Measurements from ENCODE around the gene TSC22D2.

The TSC22D2 gene

DNA sequence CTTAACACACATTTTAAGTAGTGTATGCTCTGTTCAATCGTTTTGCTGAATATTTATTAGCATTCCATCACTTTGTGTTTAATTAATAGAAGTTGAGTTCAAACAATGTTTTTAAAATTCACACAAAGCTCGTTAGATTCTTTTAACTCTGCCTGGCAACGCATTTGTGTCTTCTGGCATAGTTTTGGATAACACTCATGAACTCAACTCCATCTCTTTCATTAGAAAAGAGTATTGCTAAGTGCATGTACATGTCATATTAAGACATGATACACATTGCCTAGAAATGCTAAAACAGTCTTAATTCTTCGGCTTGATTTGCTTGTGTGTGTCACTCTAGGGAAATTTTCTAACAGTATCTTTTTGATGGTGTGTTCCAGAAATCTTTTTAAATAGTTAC lies 15.7 kb downstream of the TSC22D2 start:
- WGBS, 2 experiments = 82 to 98% methylated on average over 3 to 4 of the region's 4 CpGs

DNA sequence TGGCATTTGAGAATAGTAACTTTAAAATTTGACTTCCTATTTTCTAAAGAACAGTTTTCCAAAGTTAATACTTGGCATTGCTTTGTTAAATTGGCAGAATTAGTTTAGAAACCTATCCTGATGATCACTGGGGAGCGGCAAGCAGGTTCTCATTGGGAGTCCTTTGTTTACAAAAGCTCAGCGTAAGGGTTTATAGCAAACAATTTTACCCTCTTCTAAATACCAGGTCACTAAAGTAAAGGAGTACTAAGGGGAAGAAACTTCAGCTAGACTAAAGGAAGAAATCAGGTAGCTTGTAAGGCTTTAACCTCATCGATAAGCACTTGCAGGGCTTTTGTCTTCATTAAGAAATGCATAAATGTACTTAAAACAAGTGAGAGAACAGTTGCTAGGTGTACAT lies 18.2 kb downstream of the TSC22D2 start:
- H3K36me3 ChIP-seq (ENCODE audit: control insufficient read depth, insufficient read depth, low read length) = no peaks in the 10 kb centered on the region
- H3K27me3 ChIP-seq (ENCODE audit: control insufficient read depth, insufficient read depth, low read length, poor library complexity, severe bottlenecking) = no peaks in the 10 kb centered on the region
- no peaks in the 10 kb centered on the region for H3K4me1 ChIP-seq (ENCODE audit: control insufficient read depth, insufficient read depth, low read length)
- H3K4me3 ChIP-seq (ENCODE audit: insufficient read depth, low read depth, low read length) = no peak overlapping the region
- 81 to 86% methylated on average over 3 of the region's 3 CpGs for WGBS, 2 experiments
- no peaks in the 10 kb centered on the region for H3K9me3 ChIP-seq (ENCODE audit: control insufficient read depth, low read length)
- H3K27ac ChIP-seq (ENCODE audit: insufficient read depth, low read depth, low read length, poor library complexity, severe bottlenecking) = no peak overlapping the region

More for the DNA sequence above, 15.7 kb downstream of the TSC22D2 start:
- Histone ChIP-seq H3K36me3 (ENCODE audit: control insufficient read depth, insufficient read depth, low read length) (no peaks in the 10 kb centered on the region), H3K4me1 (ENCODE audit: control insufficient read depth, insufficient read depth, low read length) (no peaks in the 10 kb centered on the region), H3K4me3 (ENCODE audit: insufficient read depth, low read depth, low read length) (no peak overlapping the region), H3K9me3 (ENCODE audit: control insufficient read depth, low read length) (no peaks in the 10 kb centered on the region), H3K27me3 (ENCODE audit: control insufficient read depth, insufficient read depth, low read length, poor library complexity, severe bottlenecking) (no peaks in the 10 kb centered on the region), H3K27ac (ENCODE audit: insufficient read depth, low read depth, low read length, poor library complexity, severe bottlenecking) (no peak overlapping the region)

DNA sequence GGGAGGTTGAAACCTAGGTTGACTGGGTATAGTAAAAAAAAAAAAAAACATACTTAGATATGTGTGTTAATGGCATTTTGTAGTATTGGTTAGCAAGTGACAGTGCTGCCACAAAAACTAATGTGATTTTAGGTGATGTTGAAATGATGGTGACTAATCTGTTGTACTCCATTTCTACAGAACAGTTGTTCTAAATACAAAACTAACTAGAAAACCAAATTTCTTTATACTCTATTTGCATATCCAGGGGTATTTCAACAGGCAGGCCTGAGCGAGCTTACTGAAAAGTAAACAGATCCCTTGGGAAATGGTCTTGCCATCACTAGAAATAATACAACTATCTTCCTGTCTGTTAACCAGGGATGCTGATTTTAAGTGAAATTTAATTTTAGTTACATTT lies 20.5 kb downstream of the TSC22D2 start:
- Histone ChIP-seq H3K27me3 (ENCODE audit: control insufficient read depth, insufficient read depth, low read length, poor library complexity, severe bottlenecking) (no peaks in the 10 kb centered on the region), H3K4me1 (ENCODE audit: control insufficient read depth, insufficient read depth, low read length) (no peaks in the 10 kb centered on the region), H3K4me3 (ENCODE audit: insufficient read depth, low read depth, low read length) (no peak overlapping the region), H3K9me3 (ENCODE audit: control insufficient read depth, low read length) (no peaks in the 10 kb centered on the region), H3K36me3 (ENCODE audit: control insufficient read depth, insufficient read depth, low read length) (no peaks in the 10 kb centered on the region), H3K27ac (ENCODE audit: insufficient read depth, low read depth, low read length, poor library complexity, severe bottlenecking) (no peak overlapping the region)
- WGBS, 2 experiments = 73 to 81% methylated on average over 1 of the region's 1 CpG

DNA sequence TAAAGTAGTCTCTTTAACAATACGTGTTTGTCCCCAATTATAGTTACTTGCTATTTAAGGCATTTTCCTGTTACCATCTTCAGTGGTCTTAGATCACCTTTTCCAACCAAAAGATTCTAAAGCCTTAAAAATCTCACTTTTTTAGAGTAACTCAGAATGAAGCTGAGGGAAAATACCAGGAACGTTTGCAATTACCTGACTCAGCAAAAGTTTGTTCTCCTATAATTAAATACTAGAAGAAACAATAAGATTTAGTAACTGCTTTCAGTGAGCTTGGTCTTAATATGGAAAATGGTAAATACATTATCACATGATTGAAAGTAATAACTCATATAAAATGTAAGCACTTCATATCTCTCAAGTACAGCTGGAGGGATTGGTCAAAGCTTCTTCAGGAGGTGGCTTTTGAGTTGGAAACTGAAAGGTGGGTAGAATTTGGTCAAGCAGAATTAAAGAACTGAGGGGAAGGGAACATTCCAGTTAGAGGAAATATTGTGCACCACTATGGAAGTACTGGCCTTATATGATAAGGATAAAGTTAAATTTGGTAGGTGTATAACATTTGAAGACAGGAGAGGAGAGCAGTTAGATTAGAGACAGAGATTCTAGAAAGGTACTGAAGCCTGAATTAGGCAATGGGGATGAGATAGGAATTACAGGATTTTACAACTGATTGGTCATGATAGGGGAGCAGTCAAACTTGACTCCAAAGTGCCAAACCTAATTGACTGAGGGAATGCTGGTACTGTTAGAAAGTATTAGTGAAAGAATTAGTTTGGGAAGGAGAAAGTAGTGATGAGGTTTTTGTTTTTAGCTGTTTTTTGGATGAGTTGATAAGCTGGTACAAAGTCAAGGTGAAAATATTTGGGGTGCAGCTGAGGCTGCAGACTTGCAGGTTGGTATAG lies 21.9 kb downstream of the TSC22D2 start:
- H3K36me3 ChIP-seq (ENCODE audit: control insufficient read depth, insufficient read depth, low read length) = no peaks in the 10 kb centered on the region
- no peak overlapping the region for H3K4me3 ChIP-seq (ENCODE audit: insufficient read depth, low read depth, low read length)
- 89 to 100% methylated on average over 1 of the region's 2 CpGs for WGBS, 2 experiments
- no peaks in the 10 kb centered on the region for H3K9me3 ChIP-seq (ENCODE audit: control insufficient read depth, low read length)
- H3K4me1 ChIP-seq (ENCODE audit: control insufficient read depth, insufficient read depth, low read length) = no peaks in the 10 kb centered on the region
- no peaks in the 10 kb centered on the region for H3K27me3 ChIP-seq (ENCODE audit: control insufficient read depth, insufficient read depth, low read length, poor library complexity, severe bottlenecking)
- H3K27ac ChIP-seq (ENCODE audit: insufficient read depth, low read depth, low read length, poor library complexity, severe bottlenecking) = no peak overlapping the region

DNA sequence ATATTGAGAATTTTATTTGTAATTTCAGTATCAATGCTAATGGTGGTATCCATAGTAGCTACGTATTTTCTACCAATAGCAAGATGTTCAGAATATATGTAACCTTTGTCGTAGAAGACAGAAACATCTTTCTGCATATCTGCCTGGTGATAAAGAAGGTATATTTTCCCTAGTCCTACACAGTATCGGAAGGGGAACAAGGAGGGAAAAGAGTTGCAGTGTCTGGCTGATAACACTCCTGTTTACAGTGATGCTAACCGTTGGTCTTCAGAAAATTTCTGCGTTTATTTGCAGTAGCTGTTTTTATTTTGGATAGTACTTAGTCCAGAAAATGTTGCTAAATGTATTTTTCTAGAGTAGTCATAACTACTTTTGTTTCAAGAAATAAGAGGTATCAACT lies 25.2 kb downstream of the TSC22D2 start:
- 95% methylated on average over 5 of the region's 5 CpGs for WGBS, 2 experiments
- H3K4me3 ChIP-seq (ENCODE audit: insufficient read depth, low read depth, low read length) = no peak overlapping the region
- no peaks in the 10 kb centered on the region for H3K9me3 ChIP-seq (ENCODE audit: control insufficient read depth, low read length)

DNA sequence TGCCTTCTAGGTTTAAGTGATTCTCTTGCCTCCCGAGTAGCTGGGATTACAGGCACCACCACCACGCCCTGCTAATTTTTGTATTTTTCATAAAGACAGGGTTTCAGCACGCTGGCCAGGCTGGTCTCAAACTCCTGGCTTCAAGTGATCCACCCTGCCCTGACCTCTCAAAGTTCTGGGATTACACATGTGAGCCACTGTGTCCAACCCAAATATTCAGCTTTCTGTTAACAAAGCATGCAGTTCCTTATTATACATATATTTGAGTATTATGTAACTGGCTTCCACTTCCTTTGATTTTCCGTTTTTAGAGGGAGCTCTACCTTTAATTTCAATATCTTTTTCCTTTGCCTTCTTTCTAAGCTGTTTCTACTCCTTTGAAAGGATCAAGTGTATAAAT lies 26.1 kb downstream of the TSC22D2 start:
- Histone ChIP-seq H3K27ac (ENCODE audit: insufficient read depth, low read depth, low read length, poor library complexity, severe bottlenecking) (no peak overlapping the region), H3K27me3 (ENCODE audit: control insufficient read depth, insufficient read depth, low read length, poor library complexity, severe bottlenecking) (no peaks in the 10 kb centered on the region), H3K36me3 (ENCODE audit: control insufficient read depth, insufficient read depth, low read length) (no peaks in the 10 kb centered on the region), H3K4me1 (ENCODE audit: control insufficient read depth, insufficient read depth, low read length) (peaks cover 4% of the 10 kb centered on the region), H3K9me3 (ENCODE audit: control insufficient read depth, low read length) (no peaks in the 10 kb centered on the region), H3K4me3 (ENCODE audit: insufficient read depth, low read depth, low read length) (no peak overlapping the region)
- 92% methylated on average over 3 to 4 of the region's 4 CpGs for WGBS, 2 experiments

More for the DNA sequence above, 25.2 kb downstream of the TSC22D2 start:
- no peaks in the 10 kb centered on the region for H3K36me3 ChIP-seq (ENCODE audit: control insufficient read depth, insufficient read depth, low read length)
- H3K27ac ChIP-seq (ENCODE audit: insufficient read depth, low read depth, low read length, poor library complexity, severe bottlenecking) = no peak overlapping the region
- peaks cover 4% of the 10 kb centered on the region for H3K4me1 ChIP-seq (ENCODE audit: control insufficient read depth, insufficient read depth, low read length)
- H3K27me3 ChIP-seq (ENCODE audit: control insufficient read depth, insufficient read depth, low read length, poor library complexity, severe bottlenecking) = no peaks in the 10 kb centered on the region

DNA sequence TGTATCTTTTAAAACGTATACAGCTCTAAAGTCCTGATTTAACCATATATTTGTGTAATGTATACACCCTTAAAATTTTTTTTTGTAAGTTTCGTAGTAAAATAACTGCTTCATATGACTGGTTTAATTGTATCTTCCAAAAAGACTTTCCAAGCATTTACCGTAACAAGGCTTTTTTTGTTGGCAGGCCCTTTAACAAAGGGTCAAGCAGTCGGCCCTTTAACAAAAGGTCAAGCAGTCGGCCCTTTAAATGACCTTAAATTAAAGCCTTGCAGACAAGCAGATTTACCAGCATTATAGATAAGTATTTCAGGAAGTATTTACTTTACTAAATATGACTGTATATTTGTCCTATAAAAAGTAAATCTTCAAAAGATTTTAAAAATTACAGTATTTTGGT lies 28.1 kb downstream of the TSC22D2 start:
- peaks cover 4% of the 10 kb centered on the region for H3K4me1 ChIP-seq (ENCODE audit: control insufficient read depth, insufficient read depth, low read length)
- H3K9me3 ChIP-seq (ENCODE audit: control insufficient read depth, low read length) = no peaks in the 10 kb centered on the region
- no peaks in the 10 kb centered on the region for H3K36me3 ChIP-seq (ENCODE audit: control insufficient read depth, insufficient read depth, low read length)
- WGBS, 2 experiments = 4 to 11% methylated on average over 3 of the region's 5 CpGs
- no peaks in the 10 kb centered on the region for H3K27me3 ChIP-seq (ENCODE audit: control insufficient read depth, insufficient read depth, low read length, poor library complexity, severe bottlenecking)
- H3K4me3 ChIP-seq (ENCODE audit: insufficient read depth, low read depth, low read length) = no peak overlapping the region
- no peak overlapping the region for H3K27ac ChIP-seq (ENCODE audit: insufficient read depth, low read depth, low read length, poor library complexity, severe bottlenecking)

DNA sequence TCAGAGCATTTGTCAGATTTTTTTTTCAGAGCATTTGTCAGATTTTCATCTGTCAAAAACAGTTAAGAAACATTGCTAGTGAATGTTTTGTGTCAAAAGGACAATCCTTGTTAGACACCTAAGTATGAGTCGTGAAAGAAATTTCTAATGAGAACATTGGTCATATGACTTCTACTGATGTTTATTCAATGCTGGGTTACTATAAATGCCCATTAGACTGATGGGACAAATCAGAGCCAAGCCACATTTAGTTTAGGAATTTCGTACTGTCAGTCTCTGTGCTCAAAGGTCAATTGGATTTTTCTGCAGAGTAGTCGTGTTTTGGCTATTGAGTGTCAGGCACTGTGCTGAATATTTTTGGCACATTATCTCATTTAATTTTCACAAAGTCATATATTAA lies 31.6 kb downstream of the TSC22D2 start:
- no peak overlapping the region for H3K27ac ChIP-seq (ENCODE audit: insufficient read depth, low read depth, low read length, poor library complexity, severe bottlenecking)
- H3K9me3 ChIP-seq (ENCODE audit: control insufficient read depth, low read length) = no peaks in the 10 kb centered on the region
- H3K36me3 ChIP-seq (ENCODE audit: control insufficient read depth, insufficient read depth, low read length) = no peaks in the 10 kb centered on the region
- peaks cover 4% of the 10 kb centered on the region for H3K4me1 ChIP-seq (ENCODE audit: control insufficient read depth, insufficient read depth, low read length)
- H3K27me3 ChIP-seq (ENCODE audit: control insufficient read depth, insufficient read depth, low read length, poor library complexity, severe bottlenecking) = no peaks in the 10 kb centered on the region
- no peak overlapping the region for H3K4me3 ChIP-seq (ENCODE audit: insufficient read depth, low read depth, low read length)
- 96 to 98% methylated on average over 3 of the region's 3 CpGs for WGBS, 2 experiments

DNA sequence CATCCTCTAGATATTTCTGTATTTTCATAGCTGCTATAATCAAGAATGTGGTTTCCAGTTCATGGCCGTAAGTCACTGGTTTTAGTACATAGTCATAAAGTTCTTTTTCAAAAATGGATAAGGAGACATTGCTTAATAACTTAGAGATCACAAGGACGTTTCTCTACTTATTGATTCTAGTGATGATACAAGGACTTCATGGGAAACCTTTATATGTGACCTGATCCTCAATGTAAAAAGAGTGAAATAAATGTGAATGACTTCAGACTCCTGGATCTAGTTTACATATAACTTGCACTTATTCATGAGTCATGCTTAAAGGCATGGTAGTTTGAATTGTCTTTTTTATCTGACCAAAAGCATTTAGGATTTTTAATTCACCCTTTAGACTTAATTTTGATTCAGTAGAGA lies 35.2 kb downstream of the TSC22D2 start:
- Histone ChIP-seq H3K4me3 (ENCODE audit: insufficient read depth, low read depth, low read length) (no peak overlapping the region), H3K36me3 (ENCODE audit: control insufficient read depth, insufficient read depth, low read length) (no peaks in the 10 kb centered on the region), H3K27me3 (ENCODE audit: control insufficient read depth, insufficient read depth, low read length, poor library complexity, severe bottlenecking) (no peaks in the 10 kb centered on the region), H3K4me1 (ENCODE audit: control insufficient read depth, insufficient read depth, low read length) (no peaks in the 10 kb centered on the region), H3K9me3 (ENCODE audit: control insufficient read depth, low read length) (no peaks in the 10 kb centered on the region), H3K27ac (ENCODE audit: insufficient read depth, low read depth, low read length, poor library complexity, severe bottlenecking) (no peak overlapping the region)
- WGBS, 2 experiments = 81 to 90% methylated on average over 2 of the region's 2 CpGs

DNA sequence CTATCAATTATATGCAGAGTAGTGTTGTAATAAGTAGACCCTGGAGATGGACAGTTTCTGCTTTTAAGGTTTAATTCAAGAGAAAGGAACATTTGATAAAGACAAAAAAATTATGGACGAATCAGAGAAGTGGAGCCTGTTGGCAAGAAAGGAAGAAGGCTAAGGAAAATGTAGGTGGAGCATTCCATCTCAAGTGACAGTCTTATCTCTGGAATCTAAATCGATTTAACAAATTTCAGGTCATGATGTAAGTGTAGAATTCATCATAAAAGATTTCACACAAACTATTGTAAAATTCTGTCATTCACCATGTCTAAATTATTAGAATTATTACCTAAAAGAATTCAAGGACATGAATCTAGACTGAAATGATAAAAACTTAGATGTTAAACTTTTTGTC lies 36.3 kb downstream of the TSC22D2 start:
- H3K4me1 ChIP-seq (ENCODE audit: control insufficient read depth, insufficient read depth, low read length) = no peaks in the 10 kb centered on the region
- no peaks in the 10 kb centered on the region for H3K9me3 ChIP-seq (ENCODE audit: control insufficient read depth, low read length)
- no peak overlapping the region for H3K4me3 ChIP-seq (ENCODE audit: insufficient read depth, low read depth, low read length)
- no peaks in the 10 kb centered on the region for H3K36me3 ChIP-seq (ENCODE audit: control insufficient read depth, insufficient read depth, low read length)
- 89 to 97% methylated on average over 2 of the region's 2 CpGs for WGBS, 2 experiments
- H3K27ac ChIP-seq (ENCODE audit: insufficient read depth, low read depth, low read length, poor library complexity, severe bottlenecking) = no peak overlapping the region
- no peaks in the 10 kb centered on the region for H3K27me3 ChIP-seq (ENCODE audit: control insufficient read depth, insufficient read depth, low read length, poor library complexity, severe bottlenecking)

All from ectodermal cell (in vitro differentiated cells).